NB4 (cell line): ENCODE data around the gene INO80B.
"Not testable (repeated sequence)": the region's sequence is repeated elsewhere in the genome, so short reads cannot be mapped to it uniquely, and the experiment has no call there.

ENCODE experiments used
- MYC ChIP-seq: IDR thresholded peaks from 2 replicates; pipeline ENCODE4 v1.6.1; 2011; ENCODE audit warnings: low read depth, low read length
- POLR2A ChIP-seq: IDR thresholded peaks from 2 replicates; pipeline ENCODE4 v1.6.1; 2011; ENCODE audit warnings: mild to moderate bottlenecking; ENCODE audit not compliant: insufficient read length; ENCODE audit errors: extremely low read depth
- TF ChIP-seq, protein P1 (sequence below): IDR thresholded peaks from one replicate; pipeline ENCODE4 v1.5.1; 2012; ENCODE audit warnings: low read depth, low read length
- TF ChIP-seq, protein P2 (sequence below): IDR thresholded peaks from 2 replicates; pipeline ENCODE4 v1.6.1; 2011; ENCODE audit warnings: low read depth, low read length

DNA sequence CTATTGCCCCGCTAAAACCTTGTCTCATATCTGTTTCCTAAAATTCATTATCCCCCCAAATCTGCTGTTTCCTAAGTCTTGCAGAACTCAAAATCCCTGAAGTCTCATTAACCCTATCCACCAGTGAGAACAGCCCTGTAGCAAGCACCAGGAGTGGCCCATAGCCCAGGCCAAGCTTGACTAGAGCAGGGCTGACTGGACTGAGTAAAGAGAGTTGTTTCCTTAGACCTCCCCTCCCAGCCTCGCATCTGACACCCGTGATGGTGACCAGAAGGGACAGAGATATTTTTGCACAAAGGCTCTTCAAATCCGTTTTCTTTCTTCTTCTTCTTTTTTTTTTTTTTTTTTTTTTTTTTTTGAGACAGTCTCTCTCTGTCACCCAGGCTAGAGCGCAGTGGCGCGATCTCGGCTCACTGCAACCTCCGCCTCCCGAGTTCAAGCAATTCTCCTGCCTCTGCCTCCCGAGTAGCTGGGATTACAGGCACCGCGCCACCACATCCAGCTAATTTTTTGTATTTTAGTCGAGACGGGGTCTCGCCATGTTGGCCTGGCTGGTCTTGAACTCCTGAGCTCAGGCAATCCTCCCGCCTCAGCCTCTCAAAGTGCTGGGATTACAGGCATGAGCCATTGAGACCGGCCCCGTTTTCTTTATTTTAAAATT is 34.3 kb upstream of the INO80B start:
- not testable (repeated sequence) for TF ChIP-seq POLR2A, MYC
- TF ChIP-seq, protein P1, sequence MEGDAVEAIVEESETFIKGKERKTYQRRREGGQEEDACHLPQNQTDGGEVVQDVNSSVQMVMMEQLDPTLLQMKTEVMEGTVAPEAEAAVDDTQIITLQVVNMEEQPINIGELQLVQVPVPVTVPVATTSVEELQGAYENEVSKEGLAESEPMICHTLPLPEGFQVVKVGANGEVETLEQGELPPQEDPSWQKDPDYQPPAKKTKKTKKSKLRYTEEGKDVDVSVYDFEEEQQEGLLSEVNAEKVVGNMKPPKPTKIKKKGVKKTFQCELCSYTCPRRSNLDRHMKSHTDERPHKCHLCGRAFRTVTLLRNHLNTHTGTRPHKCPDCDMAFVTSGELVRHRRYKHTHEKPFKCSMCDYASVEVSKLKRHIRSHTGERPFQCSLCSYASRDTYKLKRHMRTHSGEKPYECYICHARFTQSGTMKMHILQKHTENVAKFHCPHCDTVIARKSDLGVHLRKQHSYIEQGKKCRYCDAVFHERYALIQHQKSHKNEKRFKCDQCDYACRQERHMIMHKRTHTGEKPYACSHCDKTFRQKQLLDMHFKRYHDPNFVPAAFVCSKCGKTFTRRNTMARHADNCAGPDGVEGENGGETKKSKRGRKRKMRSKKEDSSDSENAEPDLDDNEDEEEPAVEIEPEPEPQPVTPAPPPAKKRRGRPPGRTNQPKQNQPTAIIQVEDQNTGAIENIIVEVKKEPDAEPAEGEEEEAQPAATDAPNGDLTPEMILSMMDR, result not testable (repeated sequence)
- TF ChIP-seq, protein P2, sequence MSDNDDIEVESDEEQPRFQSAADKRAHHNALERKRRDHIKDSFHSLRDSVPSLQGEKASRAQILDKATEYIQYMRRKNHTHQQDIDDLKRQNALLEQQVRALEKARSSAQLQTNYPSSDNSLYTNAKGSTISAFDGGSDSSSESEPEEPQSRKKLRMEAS, result not testable (repeated sequence)
